ENCODE data around the gene SUCLG1.

DNA sequence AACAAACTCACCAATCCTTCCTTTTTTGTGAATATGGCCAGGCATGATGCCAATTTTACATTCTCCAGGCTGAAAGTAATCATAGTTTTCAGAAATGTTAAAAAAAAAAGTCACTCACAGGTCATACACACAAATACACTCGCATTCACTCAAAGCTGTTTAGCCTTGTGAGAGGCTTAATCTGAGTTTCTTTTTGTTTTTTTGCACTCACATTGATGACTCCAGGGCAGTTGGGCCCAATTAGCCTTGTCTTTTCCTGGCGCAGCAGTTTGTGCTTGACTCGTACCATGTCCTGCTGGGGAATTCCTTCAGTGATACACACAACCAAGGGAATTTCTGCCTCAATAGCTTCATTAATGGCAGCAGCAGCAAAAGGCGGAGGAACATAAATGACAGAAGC is 18.0 kb downstream of the SUCLG1 start:
- TF ChIP-seq, protein P1, sequence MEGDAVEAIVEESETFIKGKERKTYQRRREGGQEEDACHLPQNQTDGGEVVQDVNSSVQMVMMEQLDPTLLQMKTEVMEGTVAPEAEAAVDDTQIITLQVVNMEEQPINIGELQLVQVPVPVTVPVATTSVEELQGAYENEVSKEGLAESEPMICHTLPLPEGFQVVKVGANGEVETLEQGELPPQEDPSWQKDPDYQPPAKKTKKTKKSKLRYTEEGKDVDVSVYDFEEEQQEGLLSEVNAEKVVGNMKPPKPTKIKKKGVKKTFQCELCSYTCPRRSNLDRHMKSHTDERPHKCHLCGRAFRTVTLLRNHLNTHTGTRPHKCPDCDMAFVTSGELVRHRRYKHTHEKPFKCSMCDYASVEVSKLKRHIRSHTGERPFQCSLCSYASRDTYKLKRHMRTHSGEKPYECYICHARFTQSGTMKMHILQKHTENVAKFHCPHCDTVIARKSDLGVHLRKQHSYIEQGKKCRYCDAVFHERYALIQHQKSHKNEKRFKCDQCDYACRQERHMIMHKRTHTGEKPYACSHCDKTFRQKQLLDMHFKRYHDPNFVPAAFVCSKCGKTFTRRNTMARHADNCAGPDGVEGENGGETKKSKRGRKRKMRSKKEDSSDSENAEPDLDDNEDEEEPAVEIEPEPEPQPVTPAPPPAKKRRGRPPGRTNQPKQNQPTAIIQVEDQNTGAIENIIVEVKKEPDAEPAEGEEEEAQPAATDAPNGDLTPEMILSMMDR (optimal IDR thresholded peaks at IDR 0.05 in 1 of 3, IDR thresholded peaks at IDR 0.05 in 1 of 3, conservative IDR thresholded peaks at IDR 0.05 in 1 of 3; ENCODE audit: extremely low read depth in 1 of 3, insufficient read depth in 2 of 3, low read length in 3 of 3) = no peak
- no peak for TF ChIP-seq EZH2 (IDR thresholded peaks at IDR 0.05; ENCODE audit: low read length)
